HG03378 (cell line): ENCODE data around the gene TAL1.

Experiments used
- ATAC-seq: cut with Tn5 transposase; IDR thresholded peaks from one replicate; pipeline ENCODE4 v1.9.1; 2021; ENCODE audit warnings: mild to moderate bottlenecking, moderate library complexity; ENCODE audit not compliant: unreplicated experiment

The TAL1 gene

DNA sequence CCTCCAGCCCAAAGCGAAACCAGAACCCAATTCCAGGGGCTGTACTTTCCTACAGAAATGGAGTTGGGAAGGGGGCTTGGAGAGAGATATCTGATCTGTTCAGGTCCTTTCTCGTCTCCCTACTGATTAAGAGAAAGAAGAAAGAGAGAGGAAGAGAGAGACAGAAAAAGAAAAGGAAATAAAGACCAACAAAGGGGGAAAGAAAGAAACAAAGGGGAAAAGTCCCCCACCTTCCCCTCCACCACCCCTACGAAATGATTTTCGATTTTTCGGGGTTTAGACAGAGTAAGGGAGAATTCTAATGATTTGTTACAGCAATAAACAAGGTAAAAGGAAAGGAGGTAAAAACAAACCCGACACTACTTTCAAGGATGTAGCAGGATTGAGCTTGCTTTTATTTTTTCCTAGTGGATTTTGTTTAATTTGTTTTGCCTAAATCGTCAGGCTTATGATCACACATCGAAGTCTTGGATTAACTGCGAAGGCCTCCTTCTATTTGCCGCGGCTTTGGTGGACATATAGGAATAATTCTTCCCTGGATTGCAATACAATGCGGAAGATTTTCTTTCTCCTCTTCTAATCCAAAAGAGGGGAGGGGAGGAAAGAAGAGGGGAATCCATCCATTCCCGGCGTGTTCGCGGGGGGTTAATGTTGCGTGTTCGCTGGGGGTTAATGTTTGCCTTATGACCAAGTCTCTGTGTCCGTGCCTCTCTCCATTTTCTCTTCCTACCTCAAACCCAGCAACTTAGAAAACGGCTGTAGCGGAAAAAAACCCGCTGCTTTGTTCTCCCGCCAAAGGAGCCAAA, 1.9 kb downstream of the TAL1 start:
- ATAC-seq = no peak

DNA sequence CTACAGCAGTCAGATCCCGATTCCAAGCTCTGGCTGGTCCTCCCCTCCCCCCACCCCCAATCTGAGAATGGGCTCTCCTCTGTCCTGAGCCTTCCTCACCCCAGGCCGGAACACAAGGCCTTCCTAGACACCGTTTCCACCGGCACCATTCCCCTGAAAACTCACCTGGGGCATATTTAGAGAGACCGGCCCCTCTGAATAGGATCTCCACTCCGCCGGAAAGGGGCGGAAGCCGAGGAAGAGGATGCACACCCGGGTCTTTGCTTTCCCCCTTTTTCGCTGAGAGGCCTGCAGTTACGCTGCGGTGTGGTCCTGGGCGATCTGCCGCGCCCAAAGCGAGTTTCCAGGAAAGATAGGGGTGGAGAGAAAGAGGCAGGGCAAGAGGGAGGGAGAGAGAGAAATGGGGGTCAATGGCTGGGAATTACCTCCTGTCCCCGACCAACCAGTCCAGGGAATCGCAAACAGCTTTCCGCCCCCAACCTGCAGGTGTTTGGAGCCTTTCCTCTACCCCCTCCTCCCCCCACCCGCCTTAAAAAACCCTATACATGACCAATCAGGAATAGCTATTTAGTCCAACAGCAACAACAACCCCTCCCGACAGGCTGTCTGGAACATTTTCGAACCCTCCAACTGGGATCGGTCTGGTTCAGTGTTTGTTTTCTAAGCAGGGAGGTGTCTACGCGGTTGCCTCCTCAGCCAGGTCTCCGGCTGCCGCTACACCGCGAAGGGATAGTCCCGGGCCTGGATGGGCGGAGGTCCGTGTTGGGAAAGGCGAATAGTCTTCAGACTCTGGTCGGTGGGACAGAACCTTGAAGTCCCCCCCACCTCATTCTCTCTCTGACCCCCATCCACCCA, 2.8 kb downstream of the TAL1 start:
- ATAC-seq = no peak

DNA sequence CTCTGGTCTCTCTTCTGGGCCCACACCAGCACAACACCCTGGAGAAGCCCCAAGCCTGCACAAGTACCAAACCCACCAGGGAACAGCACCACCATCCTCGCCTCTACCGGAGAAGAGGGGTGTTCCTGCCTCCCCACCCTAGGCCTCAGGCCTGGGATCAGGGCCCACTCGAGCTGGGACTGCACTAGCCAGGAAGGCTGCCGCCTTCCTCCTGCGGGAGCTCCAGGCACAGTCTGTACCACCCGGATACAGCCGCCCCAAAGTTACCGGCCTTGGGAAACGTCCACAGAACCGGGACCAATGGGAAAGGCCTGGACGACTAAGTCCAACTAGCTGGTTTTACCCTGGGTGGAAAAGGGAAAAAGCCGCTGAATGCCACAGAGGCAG, 3.4 kb downstream of the TAL1 start:
- ATAC-seq = no peak

DNA sequence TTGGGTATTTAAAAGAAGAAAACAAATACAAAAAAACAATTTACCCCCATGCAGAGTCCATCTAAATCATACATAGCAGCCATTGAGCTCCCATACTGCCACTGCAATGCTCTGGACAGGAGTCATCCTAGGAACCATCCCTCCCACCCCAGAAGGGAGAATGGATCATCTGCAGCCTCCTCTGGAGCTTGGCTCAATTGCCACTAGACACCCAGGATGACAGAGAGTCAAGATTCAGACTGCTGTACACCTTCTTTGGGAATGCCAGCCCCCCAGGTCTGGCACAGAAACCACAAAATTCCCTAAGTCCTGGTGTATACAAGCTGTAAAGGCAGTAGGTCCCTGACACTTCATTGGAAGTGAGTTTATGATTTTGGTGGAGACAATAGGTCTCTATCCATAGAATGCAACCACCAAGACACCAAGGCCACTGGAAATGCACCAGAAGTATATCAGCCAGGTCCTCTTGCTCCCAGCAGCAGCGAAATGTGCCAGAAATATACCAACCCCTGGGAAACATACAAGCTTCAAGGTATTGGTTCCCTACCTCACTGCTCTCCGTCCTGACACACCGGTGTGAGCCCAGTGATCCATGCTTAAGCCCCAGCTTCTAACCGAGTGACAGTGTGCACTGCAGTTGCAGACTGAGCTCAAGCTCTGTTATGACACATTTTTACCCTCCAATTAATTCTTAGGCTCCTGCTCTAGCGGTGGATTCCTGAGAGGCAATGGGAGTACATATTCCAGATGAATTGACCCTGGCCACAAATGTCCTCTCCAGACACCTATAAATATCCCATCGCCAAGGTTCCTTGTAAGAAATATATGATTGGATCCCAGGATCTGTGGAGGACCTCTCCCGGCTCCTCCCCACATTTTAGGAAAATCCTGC, 4.4 kb downstream of the TAL1 start:
- ATAC-seq = no peak

DNA sequence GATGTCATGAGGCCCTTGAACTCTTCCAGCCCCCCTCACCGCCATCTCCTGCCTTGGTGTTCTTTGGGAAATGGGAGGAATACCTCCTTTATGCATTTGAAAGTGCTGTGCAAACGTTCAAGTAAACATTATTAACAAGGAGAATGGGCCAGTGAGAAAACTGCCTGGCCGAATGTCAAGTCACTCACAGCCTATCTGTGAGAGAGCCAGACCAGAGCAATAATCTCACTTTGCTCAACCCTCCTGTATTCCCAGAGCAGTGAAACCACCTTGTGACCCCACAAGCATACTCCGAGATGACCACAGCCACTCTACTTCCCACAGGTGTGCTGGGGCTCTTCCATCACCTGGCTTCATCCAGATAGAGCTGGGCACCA, 5.2 kb downstream of the TAL1 start:
- no peak for ATAC-seq

DNA sequence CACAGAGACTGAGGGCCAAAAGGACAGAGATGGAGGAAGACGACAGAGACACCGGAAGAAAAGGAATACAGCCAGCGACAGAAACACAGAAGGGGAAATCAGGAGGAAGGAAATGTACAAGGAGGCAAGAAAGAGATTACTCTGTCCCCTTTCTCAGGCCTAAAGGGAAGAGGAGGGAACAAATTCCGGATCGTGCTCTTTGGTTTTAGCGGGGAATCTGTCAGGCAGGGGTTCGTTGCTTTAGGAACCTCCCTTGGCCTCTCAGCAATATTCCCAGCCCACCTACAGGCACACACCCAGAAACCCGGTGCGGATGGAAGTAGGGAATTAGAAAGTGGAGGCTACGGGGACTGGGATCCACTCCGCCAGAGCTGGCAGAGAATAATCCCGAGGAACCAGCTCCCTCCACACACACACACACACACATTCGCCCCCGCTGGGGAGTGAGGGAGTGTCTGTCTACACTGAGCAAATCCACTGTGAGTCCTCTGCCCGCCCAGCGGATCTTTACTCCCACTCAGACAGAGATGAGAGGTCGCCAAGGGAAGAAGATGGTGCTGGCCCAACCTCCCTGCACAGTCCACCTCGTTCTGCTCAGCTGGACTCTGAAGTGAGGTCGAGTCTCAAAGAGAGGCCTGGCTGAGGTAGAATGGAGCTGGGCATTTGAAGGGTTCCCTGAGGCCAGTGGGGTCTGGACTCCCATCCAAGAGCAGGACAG, 5.7 kb downstream of the TAL1 start:
- no peak for ATAC-seq

DNA sequence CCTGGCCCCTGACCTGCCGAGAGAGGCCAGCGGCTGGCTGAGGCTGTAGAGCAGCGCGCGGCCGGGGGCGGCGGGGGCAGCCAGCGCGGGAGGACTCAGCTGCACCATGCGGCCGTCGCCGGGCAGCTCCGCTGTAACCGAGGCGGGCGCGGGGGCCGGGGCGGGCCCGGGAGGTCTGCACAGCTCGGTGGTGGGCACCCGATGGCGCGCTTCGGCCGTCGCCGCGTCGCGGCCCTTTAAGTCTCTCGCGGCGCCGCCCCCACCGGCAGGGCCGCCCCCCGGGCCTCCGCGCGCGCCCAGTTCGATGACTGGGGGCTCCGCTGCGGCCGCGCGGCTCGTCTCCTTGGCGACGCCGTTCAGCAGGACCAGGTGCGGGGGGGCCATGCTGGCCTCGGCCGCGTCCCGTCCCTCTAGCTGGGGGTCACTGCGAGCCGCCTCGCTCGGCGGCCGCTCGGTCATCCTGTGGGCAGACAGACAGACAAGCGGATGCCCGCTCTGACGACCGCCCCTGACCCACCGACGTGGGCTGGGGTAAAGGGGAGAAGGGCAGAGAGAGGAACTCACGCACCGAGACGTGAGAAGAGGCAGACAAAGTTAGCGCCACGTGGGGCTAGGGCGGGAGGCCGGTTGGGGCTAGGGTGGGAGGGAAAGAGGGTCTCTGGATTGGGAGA, 6.5 kb downstream of the TAL1 start:
- no peak for ATAC-seq

DNA sequence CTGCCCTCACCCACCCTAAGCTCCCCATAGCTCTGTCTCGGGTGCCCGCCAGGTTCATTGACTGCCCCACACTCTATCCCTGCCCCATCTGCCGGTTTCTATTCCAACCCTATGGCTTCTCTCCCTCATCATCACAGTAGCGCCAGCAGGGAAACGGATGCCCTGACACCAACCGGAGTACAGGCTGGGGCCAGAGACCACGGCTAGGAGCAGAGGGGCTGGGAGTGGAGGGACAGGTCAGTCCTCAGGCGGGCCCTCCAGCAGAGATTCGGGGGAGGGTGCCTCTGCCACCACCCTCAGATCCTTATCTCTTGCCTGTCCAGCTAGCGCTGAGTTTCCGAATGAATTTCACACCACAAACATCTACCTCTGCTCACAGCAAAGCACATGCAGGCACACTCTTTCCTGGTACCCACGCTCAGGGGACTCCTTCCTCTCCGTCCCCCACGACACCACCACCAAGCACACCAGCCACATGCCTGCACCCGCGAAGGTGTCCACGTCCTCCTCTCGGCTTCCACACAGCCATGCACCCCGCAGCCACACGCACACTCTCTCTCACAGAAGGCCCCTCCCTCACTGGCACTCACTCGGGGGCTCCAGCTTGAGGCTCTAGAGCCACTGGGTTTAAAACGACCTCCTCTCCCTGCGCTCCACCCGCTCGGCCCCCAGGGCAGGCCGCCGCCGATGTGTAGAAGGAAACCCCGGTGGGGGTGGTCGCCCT, 7.2 kb downstream of the TAL1 start:
- ATAC-seq = no peak

DNA sequence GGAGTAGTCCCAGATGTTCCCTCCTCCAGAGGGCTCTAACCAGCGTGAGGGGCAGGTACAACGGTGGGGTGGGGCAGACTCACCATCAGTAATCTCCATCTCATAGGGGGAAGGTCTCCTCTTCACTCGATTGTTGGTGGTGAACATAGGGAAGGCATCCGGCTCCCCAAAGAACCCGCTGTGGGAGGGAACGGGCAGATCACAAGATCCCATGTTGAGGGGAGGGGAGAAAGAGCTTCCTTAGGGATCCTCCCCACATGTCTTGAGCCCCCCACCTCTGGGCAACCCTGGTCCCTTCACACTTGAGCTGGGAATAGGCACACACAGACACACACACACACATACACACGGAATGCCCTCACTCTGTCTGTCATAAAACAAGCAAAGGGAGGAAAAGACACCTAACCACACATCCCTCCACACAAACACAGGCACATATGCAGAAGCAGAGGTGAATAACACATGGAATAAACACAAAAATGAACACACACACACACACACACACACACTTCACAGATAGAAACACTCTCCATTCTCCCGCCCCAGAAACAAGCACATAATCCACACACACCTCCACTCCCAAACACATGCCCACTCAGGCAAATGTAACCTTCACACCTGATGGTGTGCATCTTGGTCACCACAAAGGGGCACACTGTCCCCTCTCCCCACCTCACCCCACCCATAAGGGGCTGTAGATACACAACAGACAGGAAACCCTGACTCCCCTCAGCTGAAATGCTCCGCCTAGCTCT, 7.9 kb downstream of the TAL1 start:
- ATAC-seq = no peak

DNA sequence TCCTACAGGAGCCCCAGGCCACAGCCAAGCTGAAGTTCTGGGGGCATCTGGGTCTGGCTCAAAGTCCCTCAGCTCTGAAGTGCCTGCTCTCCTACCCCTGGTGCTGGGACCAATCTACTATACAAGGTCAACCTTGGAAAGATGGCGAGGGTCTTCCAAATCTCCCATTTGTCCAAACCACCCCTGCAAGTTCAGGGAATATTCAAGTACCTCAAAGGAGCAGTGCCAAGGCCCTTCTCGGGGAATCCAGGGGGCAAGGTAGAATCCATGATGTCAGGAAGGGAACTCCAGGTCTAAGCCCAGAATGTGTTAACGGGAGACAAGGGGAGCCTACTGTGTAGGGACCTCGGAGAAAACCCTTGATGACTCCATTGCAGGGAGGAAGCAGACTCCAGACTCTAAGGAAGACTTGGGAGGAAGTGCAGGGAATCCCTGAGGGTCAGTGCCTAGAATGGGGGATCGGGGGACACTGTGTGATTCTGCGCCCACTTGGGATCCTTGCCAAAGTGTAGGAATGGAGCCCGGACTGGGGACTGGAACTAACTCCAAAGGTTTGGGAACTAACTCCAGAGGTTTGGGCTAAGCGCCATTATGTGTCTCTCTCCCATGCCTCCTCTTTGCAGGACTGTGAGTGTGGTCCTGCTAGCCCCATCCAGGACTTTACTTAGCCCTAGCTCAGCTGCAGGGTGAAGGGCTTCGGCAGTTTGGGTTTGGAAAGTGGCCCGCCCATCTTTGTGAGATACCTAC, 8.7 kb downstream of the TAL1 start:
- ATAC-seq = no peak

DNA sequence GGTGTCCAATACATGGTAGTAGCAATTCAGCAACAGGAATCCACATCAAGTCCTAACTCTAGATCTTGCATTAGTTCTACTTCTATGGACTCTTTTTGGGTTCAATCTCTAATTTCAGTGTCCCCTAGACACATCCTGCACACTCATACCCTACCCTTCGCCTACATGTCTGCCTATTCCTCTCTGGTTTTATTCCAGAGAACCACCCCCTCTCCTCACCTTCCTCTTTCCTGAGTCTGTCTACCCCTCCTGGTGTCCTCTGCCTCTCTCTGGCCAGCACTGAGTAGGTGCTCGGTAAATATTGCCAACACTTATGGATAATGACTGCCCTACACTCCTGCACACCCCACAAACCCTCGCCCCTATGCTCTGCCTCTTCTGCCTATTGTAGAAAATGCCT, 9.5 kb downstream of the TAL1 start:
- ATAC-seq = no peak

DNA sequence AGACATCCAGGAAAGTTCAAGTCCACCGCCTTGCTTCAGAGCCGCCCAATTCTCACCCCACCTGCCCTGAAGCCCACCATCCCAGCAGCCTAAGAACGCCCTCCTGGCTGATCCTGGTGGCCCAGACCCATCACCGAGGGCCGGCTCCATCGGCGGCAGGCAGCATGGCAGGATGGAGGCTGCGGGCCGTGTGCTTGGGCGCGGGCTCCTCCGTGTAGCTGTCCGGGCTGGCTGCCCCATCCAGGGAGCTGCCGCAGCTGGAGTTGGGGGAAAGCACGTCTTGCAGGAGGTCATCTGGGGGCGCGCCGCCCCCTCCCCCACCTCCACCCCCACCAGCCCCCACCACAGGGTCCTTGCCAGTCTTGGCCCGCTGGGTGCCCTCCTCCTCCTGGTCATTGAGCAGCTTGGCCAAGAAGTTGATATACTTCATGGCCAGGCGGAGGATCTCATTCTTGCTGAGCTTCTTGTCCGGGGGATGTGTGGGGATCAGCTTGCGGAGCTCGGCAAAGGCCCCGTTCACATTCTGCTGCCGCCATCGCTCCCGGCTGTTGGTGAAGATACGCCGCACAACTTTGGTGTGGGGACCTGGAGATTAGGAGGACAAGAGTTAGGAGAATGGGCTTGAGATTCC, 12.3 kb downstream of the TAL1 start:
- no peak for ATAC-seq

DNA sequence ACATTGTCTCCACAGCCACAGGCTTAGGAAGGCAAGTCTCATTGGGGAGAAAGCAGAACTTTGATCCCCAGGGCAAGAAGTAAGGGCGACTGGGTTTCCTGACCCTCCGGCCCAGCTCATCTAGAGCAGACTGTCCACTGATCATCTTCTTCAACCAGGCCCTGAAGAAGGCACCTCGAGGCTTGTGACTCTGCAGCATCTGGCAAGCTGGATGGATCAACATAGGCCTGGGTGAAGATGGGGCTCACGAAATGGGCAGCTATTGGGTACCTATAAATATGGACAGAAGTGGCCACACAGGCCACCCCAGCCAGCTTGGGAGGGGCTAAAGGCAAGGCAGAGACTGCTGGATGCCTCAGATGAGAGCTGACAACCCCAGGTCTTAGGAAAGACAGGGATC, 13.0 kb downstream of the TAL1 start:
- ATAC-seq = no peak

DNA sequence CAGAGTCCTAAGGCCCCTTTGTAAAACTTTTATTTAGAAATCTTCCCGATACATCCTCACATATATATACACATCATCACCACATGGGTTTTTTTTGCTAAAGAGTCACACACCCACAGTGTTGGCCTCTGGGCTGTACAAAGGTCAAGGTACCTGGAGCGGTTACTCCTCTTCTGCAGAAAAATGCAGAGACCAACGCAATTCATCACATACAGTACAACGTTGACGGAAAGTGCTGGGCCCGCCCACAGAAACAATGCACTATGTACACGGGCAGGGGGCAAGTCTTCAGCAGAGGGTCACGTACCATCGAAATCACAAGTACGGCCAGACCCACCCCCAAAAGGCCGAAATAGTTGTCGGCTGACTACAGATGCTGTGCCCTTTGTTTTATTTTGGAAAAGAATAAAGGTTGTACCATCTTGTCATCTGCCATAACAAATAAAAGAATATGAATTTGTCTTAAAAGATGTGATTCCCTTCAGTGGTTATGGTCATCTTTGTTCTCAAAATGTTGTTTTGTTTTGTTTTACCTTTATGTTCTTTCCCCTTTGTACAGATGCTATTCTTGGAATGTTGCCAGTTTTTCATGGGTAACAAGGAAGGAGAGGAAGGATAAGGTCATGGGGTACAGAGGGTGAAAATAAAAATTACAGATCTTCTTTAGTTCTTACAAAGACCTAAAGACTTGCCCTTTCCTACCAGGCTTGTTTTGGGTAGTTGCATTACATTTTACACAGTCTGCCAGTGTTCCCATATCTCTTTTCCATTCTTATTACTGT, 15.6 kb downstream of the TAL1 start:
- ATAC-seq = no peak

DNA sequence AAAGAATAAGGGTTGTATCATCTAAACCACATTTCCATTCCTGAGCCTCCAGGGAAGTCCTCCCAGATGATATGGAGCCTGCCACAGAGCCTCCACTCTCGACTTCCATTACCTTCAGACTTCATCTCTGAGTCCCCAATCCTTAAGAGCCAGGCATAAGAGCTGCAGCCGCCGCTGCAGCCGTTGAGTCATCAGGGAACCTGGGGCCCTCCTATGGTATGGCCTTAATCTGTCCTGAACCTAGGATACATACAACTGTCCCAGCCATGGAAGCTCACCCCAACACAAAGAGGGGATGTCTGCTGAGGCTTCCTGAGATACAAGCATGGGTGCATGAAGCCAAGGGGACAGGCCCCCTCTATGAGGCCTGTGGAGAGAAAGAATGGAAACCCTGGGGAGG, 16.3 kb downstream of the TAL1 start:
- ATAC-seq = no peak

DNA sequence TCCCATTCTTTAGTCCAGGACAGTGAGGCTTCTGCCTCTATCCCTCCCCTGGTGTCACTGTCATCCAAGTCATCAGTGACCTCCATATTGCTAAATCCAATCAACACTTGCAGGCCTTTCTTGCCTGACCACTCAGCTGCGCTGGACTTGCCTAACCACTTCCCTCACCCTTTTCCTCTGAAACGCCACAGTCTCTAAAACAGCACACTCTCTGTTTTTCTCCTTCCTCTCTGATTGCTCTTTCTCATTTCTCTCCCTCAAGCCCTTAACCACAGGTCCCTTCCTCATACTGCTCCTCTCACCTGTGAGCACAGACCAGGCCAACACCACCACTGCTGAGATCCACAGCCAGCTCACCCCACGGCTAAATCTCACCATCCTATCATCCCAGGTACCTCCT, 17.5 kb downstream of the TAL1 start:
- ATAC-seq = no peak
